HG02885 (cell line): ENCODE measurements around the gene SBF2.
"Not testable (repeated sequence)": the region's sequence is repeated elsewhere in the genome, so short reads cannot be mapped to it uniquely, and the experiment has no call there.

Experiments used
- ATAC-seq: cut with Tn5 transposase; IDR thresholded peaks from one replicate; pipeline ENCODE4 v1.9.1; 2021; ENCODE audit warnings: mild to moderate bottlenecking; ENCODE audit not compliant: unreplicated experiment, poor library complexity

The SBF2 gene

DNA sequence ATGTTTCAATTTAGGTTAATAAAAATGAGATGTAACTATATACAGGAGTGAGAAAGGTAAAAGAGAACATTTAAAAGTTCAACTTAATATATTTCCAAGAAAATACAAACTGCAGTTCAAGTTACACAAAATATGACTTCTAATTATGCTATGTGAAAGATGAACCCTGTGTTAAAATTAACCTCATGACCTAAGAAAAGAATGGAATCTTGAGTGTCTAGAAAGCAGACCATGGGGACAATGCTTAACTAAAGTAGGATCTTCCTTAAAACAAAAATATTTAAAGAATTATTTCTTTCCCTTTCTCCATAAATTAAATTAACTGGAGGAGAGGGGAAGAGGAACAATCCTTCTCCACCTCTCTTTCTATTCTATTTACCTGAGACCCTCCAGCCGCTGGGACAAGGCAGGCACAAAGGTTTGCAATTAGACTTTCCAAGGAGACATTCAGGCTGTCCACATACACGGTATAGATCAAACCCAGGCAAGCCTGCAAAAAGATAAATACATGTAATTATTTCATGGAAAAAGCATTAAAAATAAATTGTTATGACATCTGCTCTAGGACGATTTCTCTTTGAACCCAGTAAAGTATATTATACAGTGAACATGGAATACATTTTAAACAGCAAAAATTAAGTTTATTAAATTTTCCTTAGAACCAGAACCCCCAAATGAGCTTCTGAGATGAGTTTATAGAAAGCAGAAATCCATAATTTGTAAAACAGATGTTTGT, 264.5 kb downstream of the SBF2 start:
- no peak for ATAC-seq

GRCh38 chr11:10026514-10026913, 267.5 kb downstream of the SBF2 start:
- ATAC-seq = no peak

DNA sequence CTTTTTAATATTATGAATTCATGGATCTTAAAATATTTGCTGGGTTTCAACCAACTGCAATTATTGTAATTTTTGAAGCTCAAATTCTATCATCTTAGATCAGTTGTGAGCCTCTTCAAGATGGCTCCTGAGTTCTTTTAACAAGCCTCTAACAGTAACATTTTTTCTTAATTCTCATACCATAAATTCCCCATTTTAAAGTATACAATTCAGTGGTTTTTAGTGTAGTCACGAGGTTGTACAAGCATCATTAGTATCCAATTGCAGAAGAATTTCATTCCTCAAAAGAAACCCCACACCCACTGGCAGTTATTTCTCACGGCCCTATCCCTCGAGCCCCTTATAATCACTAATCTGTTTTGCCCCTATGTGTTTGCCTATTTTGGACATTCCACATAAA, 270.8 kb downstream of the SBF2 start:
- no peak for ATAC-seq

DNA sequence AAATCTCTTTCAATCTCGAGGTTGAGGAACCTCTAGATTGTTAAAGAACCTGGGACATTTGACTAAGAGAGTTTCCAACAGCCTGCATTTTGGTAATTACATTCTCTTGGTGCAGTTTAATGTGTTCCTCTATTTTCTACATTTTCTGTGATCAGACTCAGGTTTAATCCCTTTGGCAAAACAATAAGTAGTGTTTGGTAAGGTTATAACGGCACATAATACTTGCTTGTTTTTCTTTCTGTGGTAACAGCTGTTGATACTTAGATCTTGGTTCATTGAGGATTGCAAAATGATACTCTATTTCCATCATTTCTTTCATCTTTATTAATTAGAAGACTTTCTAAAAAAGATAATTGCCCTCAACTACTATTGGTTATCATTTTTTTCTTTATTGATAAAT, 271.3 kb downstream of the SBF2 start:
- ATAC-seq = no peak

GRCh38 chr11:10021563-10021962, 272.5 kb downstream of the SBF2 start:
- no peak for ATAC-seq

DNA sequence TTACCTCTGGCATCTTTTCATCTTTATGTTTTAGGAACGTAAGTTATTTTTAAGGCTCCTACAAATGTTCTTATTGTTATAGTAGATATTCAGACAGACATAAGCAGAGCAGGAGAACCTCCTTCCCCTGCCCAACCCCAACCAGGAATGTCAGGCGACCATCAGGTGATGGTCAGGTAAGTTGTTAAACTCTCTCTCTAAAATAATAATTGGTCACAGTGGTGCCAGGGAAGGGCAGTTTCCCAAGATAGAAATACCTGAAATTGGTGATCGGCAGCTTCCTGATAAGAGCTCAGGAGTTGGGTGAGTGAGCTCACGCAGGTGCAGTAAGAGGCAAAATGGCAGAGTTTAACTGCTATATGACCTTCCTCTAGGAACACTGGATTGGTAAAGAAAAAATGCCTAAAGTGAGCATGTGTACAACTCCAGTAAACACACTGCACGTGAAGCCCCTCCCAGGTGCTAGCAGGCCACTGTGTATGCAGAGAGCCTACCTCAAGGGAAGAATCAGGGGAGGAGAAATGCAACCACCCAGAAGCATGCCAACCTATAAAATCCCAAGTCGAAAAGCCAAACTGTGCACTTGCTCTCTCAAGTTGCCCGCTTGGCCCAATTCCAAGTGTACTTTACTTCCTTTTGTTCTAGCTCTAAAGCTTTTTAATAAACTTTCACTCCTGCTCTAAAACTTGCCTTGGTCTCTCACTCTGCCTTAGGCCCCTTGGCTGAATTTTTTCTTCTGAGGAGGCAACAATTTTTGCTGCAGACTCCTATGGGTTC, 273.9 kb downstream of the SBF2 start:
- ATAC-seq = no peak

DNA sequence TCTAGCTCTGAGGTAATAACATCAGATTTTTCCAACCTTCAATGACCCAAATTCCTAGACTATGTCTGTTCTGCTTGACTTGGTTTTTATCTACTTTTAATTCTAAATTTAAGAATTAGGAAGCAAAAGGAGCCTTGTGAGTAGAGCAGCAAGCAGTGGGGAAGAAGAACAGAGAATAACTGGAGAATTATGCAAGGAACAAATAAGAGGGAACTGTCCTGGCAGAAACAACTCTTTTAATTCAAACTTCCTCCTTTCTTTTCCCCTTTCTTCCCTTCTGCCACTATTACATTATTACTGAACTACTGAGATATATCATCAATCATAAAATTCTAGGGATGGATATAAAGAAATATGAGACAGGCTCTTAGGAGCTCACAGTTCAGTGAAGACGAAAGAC, 276.1 kb downstream of the SBF2 start:
- no peak for ATAC-seq

DNA sequence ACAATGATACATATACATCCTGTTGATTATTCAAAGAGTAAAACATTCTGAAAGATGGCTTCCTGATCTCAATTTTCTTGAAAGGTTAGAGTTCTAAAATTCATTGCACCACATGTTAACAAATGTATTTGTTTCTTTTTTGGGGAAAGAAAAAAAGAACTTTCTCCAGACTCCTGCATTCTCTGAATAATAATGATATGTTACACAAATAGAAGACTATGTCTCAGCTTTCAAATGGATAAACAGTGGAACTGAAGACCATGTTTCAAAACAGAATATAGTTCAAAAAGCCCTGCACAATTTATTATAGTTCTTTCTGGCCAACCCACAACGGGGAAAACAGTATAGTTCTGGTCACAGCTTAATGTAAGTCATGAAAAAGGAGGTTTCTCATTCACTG, 277.0 kb downstream of the SBF2 start:
- no peak for ATAC-seq

GRCh38 chr11:10012068-10012467, 282.0 kb downstream of the SBF2 start:
- no peak for ATAC-seq

DNA sequence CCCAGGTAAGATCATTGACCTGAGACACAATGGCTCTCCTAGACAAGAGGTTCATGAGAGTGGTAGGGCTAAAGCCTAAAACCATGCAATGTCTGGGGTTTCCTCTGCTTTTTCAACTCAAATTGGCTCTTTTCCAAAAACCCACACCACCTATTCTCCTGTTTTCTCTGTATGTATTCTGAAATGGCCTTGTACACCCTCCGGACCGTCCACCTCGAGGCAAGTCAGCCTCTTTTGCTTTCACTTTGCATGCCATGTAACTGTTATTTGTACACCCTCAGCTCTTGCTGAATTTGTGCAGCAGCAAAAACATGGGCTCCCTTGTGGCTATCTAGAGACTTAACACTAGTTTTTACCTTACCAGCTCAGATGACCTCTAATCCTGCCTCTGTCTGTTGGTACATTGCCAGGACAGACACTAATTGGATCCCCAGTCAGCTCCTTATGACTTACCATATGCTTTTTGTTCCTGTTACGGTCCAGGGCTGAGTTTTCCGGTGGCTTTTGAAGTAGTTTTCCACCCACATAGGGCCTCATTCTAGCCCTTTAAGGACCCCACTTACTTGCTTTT, 288.0 kb downstream of the SBF2 start:
- no peak for ATAC-seq

DNA sequence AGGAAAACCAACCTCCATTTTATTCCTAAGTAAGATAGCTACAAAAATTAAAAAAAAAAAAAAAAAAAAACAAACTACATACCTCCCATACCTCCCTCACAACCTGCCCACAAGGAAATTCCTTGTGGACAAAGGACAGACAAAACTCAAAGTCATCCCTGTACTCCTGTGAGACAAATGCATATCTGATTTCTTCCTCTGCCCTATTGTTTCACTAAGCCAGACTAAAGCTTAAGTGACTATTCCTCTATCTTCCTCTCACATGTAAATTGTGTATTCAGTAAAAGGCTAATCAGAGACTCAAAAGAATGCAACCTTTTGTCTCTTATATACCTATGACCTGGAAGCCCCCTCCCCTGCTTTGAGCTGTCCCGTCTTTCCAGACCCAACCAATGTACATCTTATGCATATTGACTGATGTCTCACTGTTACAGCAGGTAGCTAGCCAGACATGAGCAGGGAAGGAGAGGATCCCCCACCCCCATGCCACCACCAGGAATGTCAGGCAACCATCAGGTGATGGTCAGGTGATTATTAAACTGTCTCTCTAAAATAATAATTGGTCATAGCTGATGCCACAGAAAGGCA, 289.4 kb downstream of the SBF2 start:
- ATAC-seq = no peak

DNA sequence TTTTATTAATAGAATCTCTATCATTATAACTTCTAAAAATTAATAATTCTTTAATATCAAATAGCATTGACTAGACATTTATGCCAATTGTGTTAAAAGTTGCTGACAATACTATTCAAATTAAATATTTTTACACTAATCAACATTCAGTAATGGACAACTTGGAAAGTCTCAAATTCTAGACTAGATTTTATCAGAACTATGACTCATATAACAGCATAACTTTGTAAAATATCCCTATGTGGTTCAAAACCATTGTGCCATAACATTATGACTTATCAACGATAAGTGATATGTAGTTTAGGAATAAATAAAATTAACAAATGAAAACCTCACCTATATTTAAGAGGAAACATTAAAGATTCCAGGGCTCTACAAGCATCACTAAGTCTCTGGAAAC, 291.8 kb downstream of the SBF2 start:
- ATAC-seq = no peak

GRCh38 chr11:9992306-9992705, 301.7 kb downstream of the SBF2 start:
- no peak for ATAC-seq

DNA sequence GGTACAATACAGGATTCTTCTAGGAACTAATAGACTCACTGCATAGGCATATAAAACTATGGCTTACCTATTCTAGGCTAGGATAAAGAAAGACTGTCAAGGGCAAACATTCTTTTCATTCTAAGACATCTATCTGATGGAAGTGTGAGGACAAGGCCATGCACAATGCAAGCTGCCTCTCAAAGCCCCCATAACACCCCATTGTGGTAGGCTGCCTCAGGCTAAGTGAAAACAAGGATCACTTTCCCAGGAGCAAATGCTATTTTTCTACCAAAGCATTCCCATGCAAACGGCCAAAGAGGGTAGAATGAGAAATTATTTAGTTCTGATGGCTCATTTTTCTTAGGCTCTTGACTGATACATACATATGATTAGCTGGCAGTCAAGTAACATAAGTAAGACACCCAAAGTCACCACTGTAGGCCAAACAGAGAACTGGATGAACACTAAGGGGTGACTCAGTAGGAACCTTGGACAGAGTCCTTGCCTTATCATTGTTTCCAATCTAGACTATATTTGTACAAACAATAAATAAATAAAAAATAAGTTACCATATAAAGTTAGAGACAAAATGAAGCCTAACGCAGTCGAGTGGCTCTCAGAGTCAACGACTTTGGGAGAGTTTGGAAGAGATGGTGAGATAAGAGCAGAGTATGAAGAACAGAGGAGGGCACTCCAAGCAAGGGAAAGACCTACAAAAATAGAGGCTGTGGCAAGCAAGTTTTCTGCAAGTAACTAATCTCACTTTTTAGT, 303.6 kb downstream of the SBF2 start:
- no peak for ATAC-seq

DNA sequence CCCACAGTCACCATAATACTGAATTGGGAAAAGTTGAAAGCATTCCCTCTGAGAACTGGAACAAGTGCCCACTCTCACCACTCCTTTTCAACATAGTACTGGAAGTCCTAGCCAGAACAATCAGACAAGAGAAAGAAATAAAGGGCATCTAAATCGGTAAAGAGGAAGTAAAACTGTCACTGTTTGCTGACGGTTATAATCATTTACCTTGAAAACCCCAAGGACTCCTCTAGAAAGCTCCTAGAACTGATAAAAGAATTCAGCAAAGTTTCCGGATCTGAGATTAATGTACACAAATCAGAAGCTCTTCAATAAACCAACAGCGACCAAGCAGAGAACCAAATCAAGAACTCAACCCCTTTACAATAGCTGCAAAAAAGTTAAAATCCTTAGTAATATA, 306.7 kb downstream of the SBF2 start:
- not testable (repeated sequence) for ATAC-seq

DNA sequence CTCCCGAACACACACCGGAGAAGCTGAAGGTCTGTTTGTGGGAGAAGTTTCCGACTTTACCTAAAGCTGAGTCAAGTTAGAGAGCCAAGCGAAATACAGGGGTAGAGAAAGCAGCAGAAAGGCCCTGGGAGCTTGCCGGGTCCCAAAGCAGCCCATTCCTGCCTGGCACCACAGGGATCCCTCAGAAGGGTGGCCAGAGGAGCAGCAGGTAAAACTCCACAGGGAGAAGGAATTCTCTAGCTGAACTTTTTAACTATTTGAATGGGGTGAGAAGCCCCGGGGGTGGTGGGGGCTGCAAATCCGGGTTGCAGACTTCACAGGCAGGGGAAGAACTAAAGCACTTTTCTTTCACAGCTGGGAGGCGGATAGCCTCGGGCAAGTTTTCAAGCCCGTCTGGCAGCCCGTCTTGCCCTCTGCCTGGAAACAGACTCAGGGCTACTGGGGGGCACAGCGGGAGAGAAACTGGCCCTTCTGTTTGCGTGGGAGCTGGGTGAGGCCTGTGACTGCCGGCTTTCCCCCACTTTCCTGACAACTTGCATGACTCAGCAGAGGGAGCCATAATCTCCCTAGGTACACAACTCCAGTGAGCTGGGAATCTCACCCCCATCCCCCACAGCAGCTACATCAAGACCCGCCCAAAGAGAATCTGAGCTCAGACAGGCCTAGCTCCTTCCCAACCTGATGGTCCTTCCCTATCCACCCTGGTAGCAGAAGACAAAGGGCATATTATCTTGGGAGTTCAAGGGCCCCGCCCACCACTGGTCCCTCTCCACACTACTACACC, 311.0 kb downstream of the SBF2 start:
- ATAC-seq = no peak

- no peak for ATAC-seq
Measured at GRCh38 chr11:9982127-9982795, 311.8 kb downstream of the SBF2 start.

- no peak for ATAC-seq
Measured at GRCh38 chr11:9980931-9981330, 313.1 kb downstream of the SBF2 start.

DNA sequence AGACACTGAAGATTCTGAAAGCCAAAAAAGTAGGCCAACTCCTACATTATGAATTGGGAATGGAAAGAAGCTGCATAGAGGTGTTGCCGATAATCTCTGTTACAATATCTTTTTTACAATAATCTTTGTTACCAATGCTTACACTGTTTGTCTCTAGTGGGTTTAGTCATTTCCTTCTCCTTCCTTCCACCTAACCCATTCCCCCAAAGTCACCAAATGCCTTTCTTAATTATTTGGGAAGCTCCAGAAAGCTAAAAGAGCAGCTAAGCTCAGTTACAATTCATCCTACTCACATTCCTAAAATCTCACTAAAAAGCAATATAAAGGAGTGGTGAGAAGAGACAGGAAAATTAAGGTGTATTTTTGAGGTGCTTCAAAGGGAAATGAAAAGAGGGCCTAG, 316.5 kb downstream of the SBF2 start:
- ATAC-seq = no peak
